Muscle of back (tissue), 11 donors: ENCODE measurements around the gene UBE2F. TPM values are rescaled to one million over a fixed set of nuclear protein-coding genes. Genes with fewer than 3 reads are reported as not detected.
"Not testable (repeated sequence)": the region's sequence is repeated elsewhere in the genome, so short reads cannot be mapped to it uniquely, and the experiment has no call there.

ENCODE experiments used
- DNase-seq, 3 donors: peaks; one replicate each; pipeline versions ENCODE4 v3.0.0 to v3.0.0-alpha.2; 2013
- polyA plus RNA-seq, 10 donors: library from polyadenylated mRNA; unstranded; fragments of 120-200 nt; gene quantifications; one replicate each; pipeline ENCODE4 v1.2.1, GENCODE V29; 2013; ENCODE audit not compliant: insufficient read length in 10 of 10

Gene UBE2F
- polyA plus RNA-seq, 10 donors, result 39.1 to 45.5 (median 41.2) TPM

GRCh38 chr2:237942513-237942899 is 24.3 kb upstream of the UBE2F start:
- DNase-seq, result no peak

- DNase-seq, result no peak
Observed at GRCh38 chr2:237943395-237944094, 23.3 kb upstream of the UBE2F start.

- no peak for DNase-seq
Observed at GRCh38 chr2:237944302-237944701, 22.5 kb upstream of the UBE2F start.

GRCh38 chr2:237946423-237946822 is 20.4 kb upstream of the UBE2F start:
- no peak for DNase-seq

GRCh38 chr2:237951354-237951753 is 15.5 kb upstream of the UBE2F start:
- not testable (repeated sequence) for DNase-seq

- DNase-seq, result no peak
Observed at GRCh38 chr2:237951878-237952277, 14.9 kb upstream of the UBE2F start.

- DNase-seq, result no peak
Observed at GRCh38 chr2:237952851-237953250, 14.0 kb upstream of the UBE2F start.

GRCh38 chr2:237955640-237956401 is 11.0 kb upstream of the UBE2F start:
- DNase-seq, result peak in 1 of 3 donors; percentile 15

GRCh38 chr2:237956402-237956736 is 10.4 kb upstream of the UBE2F start:
- no peak for DNase-seq

GRCh38 chr2:237961637-237962036 is 5.2 kb upstream of the UBE2F start:
- DNase-seq, result no peak

GRCh38 chr2:237962432-237963084 is 4.3 kb upstream of the UBE2F start:
- no peak for DNase-seq

GRCh38 chr2:237963490-237963991 is 3.3 kb upstream of the UBE2F start:
- DNase-seq, result not testable (repeated sequence)

GRCh38 chr2:237964194-237964577 is 2.6 kb upstream of the UBE2F start:
- no peak for DNase-seq

- DNase-seq, result no peak
Observed at GRCh38 chr2:237964578-237965404, 2.0 kb upstream of the UBE2F start.

GRCh38 chr2:237965844-237966243 is 970 bp upstream of the UBE2F start:
- DNase-seq, result not testable (repeated sequence)

- no peak for DNase-seq
Observed at GRCh38 chr2:237966250-237966564, 607 bp upstream of the UBE2F start.

GRCh38 chr2:237967463-237967951 is 693 bp downstream of the UBE2F start:
- peak in 1 of 3 donors; percentile 46 for DNase-seq

- DNase-seq, result peak; percentile 41 to 80 (median 68)
Observed at GRCh38 chr2:237968048-237968862, 1.4 kb downstream of the UBE2F start.

GRCh38 chr2:237971661-237972060 is 4.8 kb downstream of the UBE2F start:
- DNase-seq, result no peak

GRCh38 chr2:237972211-237972610 is 5.4 kb downstream of the UBE2F start:
- DNase-seq, result no peak

GRCh38 chr2:237972936-237973335 is 6.1 kb downstream of the UBE2F start:
- DNase-seq, result no peak
